Measurements from ENCODE around the gene GCSAM. TPM values are rescaled to one million over a fixed set of nuclear protein-coding genes. Genes with fewer than 3 reads are reported as not detected.

Gene GCSAM
- total RNA-seq, 6 donors from 2014 or later, result 0.31 to 0.81 (median 0.52) TPM; not detected in 2

GRCh38 chr3:112090887-112091586, 42.0 kb downstream of the GCSAM start:
- Histone ChIP-seq H3K27me3 (no peaks in the 10 kb centered on the region), H3K27ac (peak overlapping the region in 2 of 4 donors; percentile 4 to 26), H3K9me3 (no peaks in the 10 kb centered on the region), H3K36me3 (no peaks in the 10 kb centered on the region), H3K4me3 (no peak overlapping the region), H3K4me1 (peaks cover 8 to 35% (median 25%) of the 10 kb centered on the region in 4 donors)
- TF ChIP-seq POLR2AphosphoS5 (IDR thresholded peaks at IDR 0.05), result no peak
- no peak for TF ChIP-seq EP300 (IDR thresholded peaks at IDR 0.05)
- no peak for TF ChIP-seq POLR2A (IDR thresholded peaks at IDR 0.05)
- TF ChIP-seq CTCF (IDR thresholded peaks at IDR 0.05), result no peak
- DNase-seq (no peak), ATAC-seq (ENCODE audit: low FRiP score in 2 of 2) (no peak)
- 58 to 84% methylated on average over 6 of the region's 6 CpGs for WGBS, 2 donors

GRCh38 chr3:112089956-112090886, 42.8 kb downstream of the GCSAM start:
- no peak for DNase-seq
- 73 to 77% methylated on average over 9 of the region's 9 CpGs for WGBS, 2 donors
- Histone ChIP-seq H3K27me3 (no peaks in the 10 kb centered on the region), H3K4me3 (no peak overlapping the region), H3K9me3 (no peaks in the 10 kb centered on the region), H3K36me3 (no peaks in the 10 kb centered on the region), H3K4me1 (peaks cover 13 to 40% (median 27%) of the 10 kb centered on the region in 4 donors), H3K27ac (no peak overlapping the region)
- TF ChIP-seq CTCF (IDR thresholded peaks at IDR 0.05) (no peak), POLR2AphosphoS5 (IDR thresholded peaks at IDR 0.05) (no peak), EP300 (IDR thresholded peaks at IDR 0.05) (no peak), POLR2A (IDR thresholded peaks at IDR 0.05) (no peak)
- no peak for ATAC-seq (ENCODE audit: low FRiP score in 2 of 2)

- no peak for TF ChIP-seq EP300 (IDR thresholded peaks at IDR 0.05)
- TF ChIP-seq POLR2AphosphoS5 (IDR thresholded peaks at IDR 0.05), result no peak
- no peak for TF ChIP-seq POLR2A (IDR thresholded peaks at IDR 0.05)
- no peak for TF ChIP-seq CTCF (IDR thresholded peaks at IDR 0.05)
- no peaks in the 10 kb centered on the region for H3K36me3 ChIP-seq
Observed at GRCh38 chr3:112088944-112089343, 44.1 kb downstream of the GCSAM start.

GRCh38 chr3:112087746-112088145, 45.3 kb downstream of the GCSAM start:
- Histone ChIP-seq H3K36me3 (no peaks in the 10 kb centered on the region), H3K4me3 (peak overlapping the region in 3 of 4 donors; percentile 44 to 60 (median 56)), H3K4me1 (peaks cover 13 to 37% (median 22%) of the 10 kb centered on the region in 4 donors), H3K27me3 (no peaks in the 10 kb centered on the region), H3K27ac (peak overlapping the region in 2 of 4 donors; percentile 43 to 73), H3K9me3 (no peaks in the 10 kb centered on the region)
- WGBS, 2 donors, result 84% methylated on average over 5 of the region's 5 CpGs
- peak in 1 of 4 donors; percentile 15 for TF ChIP-seq POLR2A (IDR thresholded peaks at IDR 0.05)
- no peak for TF ChIP-seq EP300 (IDR thresholded peaks at IDR 0.05)
- no peak for TF ChIP-seq POLR2AphosphoS5 (IDR thresholded peaks at IDR 0.05)
- ATAC-seq (ENCODE audit: low FRiP score in 2 of 2) (no peak), DNase-seq (no peak)

More at GRCh38 chr3:112088944-112089343, 44.1 kb downstream of the GCSAM start:
- peaks cover 13 to 40% (median 27%) of the 10 kb centered on the region in 4 donors for H3K4me1 ChIP-seq
- no peak for DNase-seq
- no peak for ATAC-seq (ENCODE audit: low FRiP score in 2 of 2)
- H3K9me3 ChIP-seq, result no peaks in the 10 kb centered on the region
- H3K4me3 ChIP-seq, result no peak overlapping the region
- H3K27ac ChIP-seq, result no peak overlapping the region
- WGBS, 2 donors, result 71 to 73% methylated on average over 4 of the region's 4 CpGs
- no peaks in the 10 kb centered on the region for H3K27me3 ChIP-seq

Data from upper lobe of left lung (tissue), 6 donors.